OCI-LY1 (cell line): ENCODE data around the gene PTPRD.

Experiments used
- EZH2 ChIP-seq: fragments of 200-600 bp; sonication (generic), shearing (Covaris generic); IDR thresholded peaks from 2 replicates; pipeline ENCODE4 v1.8.0; 2017; ENCODE audit warnings: borderline replicate concordance, mixed run types, mild to moderate bottlenecking, antibody characterized with exemption, low read length, moderate library complexity, mixed read lengths
- TF ChIP-seq, protein P1 (sequence below): fragments of 200-600 bp; sonication (generic), shearing (Covaris generic); IDR thresholded peaks from 2 replicates; pipeline ENCODE4 v1.5.1; 2017; ENCODE audit warnings: mild to moderate bottlenecking, antibody characterized with exemption, low read length, moderate library complexity, mixed read lengths

DNA sequence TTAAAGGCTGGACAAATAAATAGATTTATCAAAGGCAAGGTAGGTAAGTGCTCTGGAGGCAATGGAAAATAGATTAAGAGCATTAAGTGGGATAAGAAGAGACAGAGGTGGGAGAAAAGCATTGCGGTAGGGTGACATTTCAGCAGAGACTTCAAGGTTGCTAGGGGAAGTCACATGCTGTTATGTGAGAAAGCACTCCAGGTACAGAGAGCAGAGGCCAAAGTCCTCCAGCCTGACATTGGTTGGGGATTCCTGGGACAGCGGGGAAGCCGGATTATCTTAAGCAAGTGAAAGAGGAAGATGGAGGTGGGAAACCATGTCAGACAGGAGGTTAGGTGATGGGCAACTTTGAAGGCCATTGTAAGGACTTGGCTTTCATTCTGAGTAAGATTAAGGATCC, 1222.9 kb downstream of the PTPRD start:
- TF ChIP-seq, protein P1, sequence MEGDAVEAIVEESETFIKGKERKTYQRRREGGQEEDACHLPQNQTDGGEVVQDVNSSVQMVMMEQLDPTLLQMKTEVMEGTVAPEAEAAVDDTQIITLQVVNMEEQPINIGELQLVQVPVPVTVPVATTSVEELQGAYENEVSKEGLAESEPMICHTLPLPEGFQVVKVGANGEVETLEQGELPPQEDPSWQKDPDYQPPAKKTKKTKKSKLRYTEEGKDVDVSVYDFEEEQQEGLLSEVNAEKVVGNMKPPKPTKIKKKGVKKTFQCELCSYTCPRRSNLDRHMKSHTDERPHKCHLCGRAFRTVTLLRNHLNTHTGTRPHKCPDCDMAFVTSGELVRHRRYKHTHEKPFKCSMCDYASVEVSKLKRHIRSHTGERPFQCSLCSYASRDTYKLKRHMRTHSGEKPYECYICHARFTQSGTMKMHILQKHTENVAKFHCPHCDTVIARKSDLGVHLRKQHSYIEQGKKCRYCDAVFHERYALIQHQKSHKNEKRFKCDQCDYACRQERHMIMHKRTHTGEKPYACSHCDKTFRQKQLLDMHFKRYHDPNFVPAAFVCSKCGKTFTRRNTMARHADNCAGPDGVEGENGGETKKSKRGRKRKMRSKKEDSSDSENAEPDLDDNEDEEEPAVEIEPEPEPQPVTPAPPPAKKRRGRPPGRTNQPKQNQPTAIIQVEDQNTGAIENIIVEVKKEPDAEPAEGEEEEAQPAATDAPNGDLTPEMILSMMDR: no peak
- no peak for TF ChIP-seq EZH2
